Measurements from ENCODE around the gene PSMB1. TPM values are rescaled to one million over a fixed set of nuclear protein-coding genes. Genes with fewer than 3 reads are reported as not detected.
A peak's percentile ranks its signal among the peaks of the same experiment; 100 is the strongest.

The PSMB1 gene
- total and polyA plus RNA-seq, 9 of the 15 experiments (the other 6 are each of a cell fraction or from before 2014, with no cell fraction given), result 447 to 2,953 (median 884) TPM

DNA sequence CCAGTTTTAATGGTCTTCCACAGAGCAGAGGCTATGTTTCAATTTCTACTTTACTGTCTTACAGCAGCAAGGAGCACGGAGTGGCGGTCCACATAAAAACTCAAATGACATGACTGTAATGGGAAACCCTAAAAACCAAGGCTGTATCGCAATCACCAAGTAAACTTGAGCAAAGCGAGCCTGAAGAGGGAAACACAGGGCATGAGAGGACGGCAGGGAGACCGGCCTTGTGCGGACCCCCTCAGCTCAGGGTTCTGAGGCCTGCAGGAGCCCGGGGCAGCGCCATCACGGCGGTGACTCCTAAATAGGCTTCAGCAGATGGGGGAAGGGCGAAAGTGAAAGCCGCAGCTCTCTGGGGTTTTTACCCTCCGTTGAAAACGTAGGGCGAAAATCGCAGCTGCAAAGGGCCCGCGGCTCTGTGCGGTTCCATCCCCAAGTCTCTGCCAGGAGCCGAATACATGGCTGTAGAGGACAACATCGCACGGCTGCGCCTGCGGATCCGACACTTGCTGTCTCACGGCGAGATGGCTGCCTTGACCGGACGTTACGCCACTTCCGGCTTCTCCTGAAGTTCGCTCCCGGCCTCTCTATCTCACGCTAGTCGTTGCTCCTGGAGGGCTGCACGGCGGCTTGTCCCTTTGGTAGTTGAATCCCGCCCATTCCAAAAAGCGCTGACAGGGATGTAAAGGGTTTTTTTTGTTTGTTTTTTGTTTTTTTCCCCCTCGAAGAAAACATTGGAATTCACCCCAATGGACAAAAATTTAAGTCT, at the start of gene PSMB1 (continued):
- no peak for TF ChIP-seq CHD7 (IDR thresholded peaks at IDR 0.05; ENCODE audit: low read depth, low read length)
- peak; percentile 80; the same call in 1 of the 2 replicates for TF ChIP-seq HLTF (IDR thresholded peaks at IDR 0.05)
- TF ChIP-seq ZNF551 (CRISPR knock-in tag; IDR thresholded peaks at IDR 0.05), result no peak
- no peak for TF ChIP-seq ZNF354B (CRISPR knock-in tag; IDR thresholded peaks at IDR 0.05)
- no peak for TF ChIP-seq ZNF785 (CRISPR knock-in tag; IDR thresholded peaks at IDR 0.05)
- no peak for TF ChIP-seq ZNF324 (CRISPR knock-in tag; IDR thresholded peaks at IDR 0.05)
- no peak for TF ChIP-seq U2AF2 (optimal IDR thresholded peaks at IDR 0.05; ENCODE audit: low read depth, low read length)
- TF ChIP-seq TGIF2 (CRISPR knock-in tag; IDR thresholded peaks at IDR 0.05), result peak; percentile 52; the same call in 1 of the 2 replicates
- TF ChIP-seq SLC30A9 (CRISPR knock-in tag; IDR thresholded peaks at IDR 0.05), result no peak
- no peak for TF ChIP-seq ZNF583 (CRISPR knock-in tag; IDR thresholded peaks at IDR 0.05)
- TF ChIP-seq CUX1 (CRISPR knock-in tag; IDR thresholded peaks at IDR 0.05), result no peak
- no peak for TF ChIP-seq ZNF589 (CRISPR knock-in tag; IDR thresholded peaks at IDR 0.05; ENCODE audit: low read depth)

Data from K562 (cell line).